Fibroblast of lung (primary cell): ENCODE results near the gene BTBD9.

Experiments used
- EZH2 ChIP-seq: IDR thresholded peaks from 2 replicates; pipeline ENCODE4 v1.5.1; 2012; ENCODE audit warnings: low read length, control low read depth, mild to moderate bottlenecking; ENCODE audit errors: missing control alignments
- TF ChIP-seq, protein P1 (sequence below), 2 donors: IDR thresholded peaks in 1 of 2; conservative IDR thresholded peaks in 1 of 2; 1 replicate in 1 of 2; 2 replicates in 1 of 2; pipeline ENCODE4 v1.5.1; 2011 to 2012; ENCODE audit warnings: low read length in 2 of 2, control low read depth in 1 of 2, inconsistent platforms in 1 of 2, low read depth in 1 of 2, mild to moderate bottlenecking in 1 of 2

DNA sequence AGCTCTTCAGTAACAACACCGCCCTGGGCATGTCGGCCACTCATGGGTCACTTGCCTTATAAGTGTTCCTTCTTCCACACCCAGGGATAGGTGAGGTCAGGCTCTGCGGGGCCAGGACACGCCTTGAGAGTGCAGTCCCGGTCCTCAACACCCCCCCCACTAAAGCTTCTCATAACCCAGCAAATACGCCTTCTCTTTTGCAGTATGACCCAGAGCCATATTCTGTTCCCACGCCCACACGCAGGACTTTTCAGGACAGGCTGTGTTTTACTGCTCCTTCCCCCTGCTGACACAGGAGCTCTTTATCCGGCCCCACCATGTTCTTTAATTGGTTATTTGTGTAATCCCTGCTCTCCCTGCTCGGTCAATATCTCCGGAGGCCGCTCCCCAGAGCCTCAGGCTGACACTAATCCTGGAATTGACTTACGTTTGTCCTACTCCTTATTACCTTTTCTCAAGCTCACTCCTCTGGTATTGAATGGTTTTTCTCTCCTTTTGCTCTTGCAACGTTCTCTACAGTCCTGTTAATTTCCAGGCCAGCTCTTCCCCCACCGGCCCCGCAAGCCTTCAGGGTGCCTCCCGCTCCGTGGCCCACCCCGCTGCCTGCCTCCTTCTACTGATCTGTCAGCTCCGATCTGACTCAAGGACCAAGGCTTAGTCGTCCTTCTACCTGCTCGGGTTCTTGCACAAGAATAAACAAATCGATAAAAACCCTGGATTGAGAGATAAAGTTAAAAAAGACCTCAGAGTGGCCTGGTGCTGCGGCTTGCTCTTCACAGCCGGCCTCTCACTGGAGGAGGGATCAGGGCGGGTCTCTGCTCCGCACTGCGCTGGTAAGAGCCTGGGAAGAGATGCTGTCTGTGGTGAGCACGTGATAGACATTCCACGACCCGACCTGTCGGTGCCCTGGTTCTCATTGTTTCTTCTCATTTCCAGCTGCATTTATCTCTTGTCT is 462.7 kb downstream of the BTBD9 start:
- TF ChIP-seq, protein P1, sequence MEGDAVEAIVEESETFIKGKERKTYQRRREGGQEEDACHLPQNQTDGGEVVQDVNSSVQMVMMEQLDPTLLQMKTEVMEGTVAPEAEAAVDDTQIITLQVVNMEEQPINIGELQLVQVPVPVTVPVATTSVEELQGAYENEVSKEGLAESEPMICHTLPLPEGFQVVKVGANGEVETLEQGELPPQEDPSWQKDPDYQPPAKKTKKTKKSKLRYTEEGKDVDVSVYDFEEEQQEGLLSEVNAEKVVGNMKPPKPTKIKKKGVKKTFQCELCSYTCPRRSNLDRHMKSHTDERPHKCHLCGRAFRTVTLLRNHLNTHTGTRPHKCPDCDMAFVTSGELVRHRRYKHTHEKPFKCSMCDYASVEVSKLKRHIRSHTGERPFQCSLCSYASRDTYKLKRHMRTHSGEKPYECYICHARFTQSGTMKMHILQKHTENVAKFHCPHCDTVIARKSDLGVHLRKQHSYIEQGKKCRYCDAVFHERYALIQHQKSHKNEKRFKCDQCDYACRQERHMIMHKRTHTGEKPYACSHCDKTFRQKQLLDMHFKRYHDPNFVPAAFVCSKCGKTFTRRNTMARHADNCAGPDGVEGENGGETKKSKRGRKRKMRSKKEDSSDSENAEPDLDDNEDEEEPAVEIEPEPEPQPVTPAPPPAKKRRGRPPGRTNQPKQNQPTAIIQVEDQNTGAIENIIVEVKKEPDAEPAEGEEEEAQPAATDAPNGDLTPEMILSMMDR (conservative IDR thresholded peaks at IDR 0.05 in 1 of 2, IDR thresholded peaks at IDR 0.05 in 1 of 2; ENCODE audit: low read depth in 1 of 2, low read length in 2 of 2), result no peak
- TF ChIP-seq EZH2, result no peak
